GM21529 (cell line): ENCODE data around the gene STT3B.
"Not testable (repeated sequence)": the region's sequence is repeated elsewhere in the genome, so short reads cannot be mapped to it uniquely, and the experiment has no call there.

Source experiments
- ATAC-seq: cut with Tn5 transposase; IDR thresholded peaks from one replicate; pipeline ENCODE4 v1.9.1; 2021; ENCODE audit not compliant: unreplicated experiment

STT3B gene

DNA sequence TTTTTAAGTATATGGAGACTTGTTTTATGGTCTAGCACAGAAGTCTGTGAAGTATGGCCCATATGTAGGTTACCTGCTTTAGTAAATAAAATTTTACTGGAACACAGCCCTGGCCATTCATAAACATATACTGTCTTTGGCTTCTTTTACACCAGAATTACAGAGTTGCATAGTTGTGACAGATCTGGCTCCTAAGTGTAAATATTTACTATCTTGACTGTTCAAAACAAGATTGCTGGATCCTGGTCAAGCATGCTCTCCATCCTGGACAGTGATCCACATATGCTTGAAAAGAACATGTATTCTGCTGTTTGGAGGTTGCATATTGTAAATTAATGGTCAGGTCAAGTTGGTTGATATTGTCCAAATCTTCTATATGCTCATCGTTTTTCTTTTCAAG is 57.9 kb downstream of the STT3B start:
- no peak for ATAC-seq

- ATAC-seq, result no peak
These were observed 60.0 kb downstream of the STT3B start for GRCh38 chr3:31592764-31593163.

GRCh38 chr3:31596176-31596575 is 63.5 kb downstream of the STT3B start:
- ATAC-seq, result no peak

GRCh38 chr3:31600431-31600830 is 67.7 kb downstream of the STT3B start:
- ATAC-seq, result no peak

DNA sequence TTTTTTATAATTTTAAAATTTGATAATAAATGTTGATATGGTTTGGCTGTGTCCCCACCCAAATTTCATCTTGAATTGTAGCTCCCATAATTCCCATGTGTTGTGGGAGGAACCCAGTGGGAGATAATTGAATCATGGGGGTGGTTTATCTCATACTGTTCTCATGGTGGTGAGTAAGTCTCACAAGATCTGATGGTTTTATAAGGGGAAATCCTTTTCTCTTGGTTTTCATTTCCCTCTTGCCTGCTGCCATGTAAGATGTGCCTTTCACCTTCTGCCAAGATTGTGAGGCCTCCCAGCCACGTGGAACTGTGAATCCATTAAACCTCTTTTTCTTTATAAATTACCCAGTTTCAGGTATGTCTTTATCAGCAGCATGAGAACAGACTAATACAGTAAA is 72.6 kb downstream of the STT3B start:
- ATAC-seq, result not testable (repeated sequence)

- ATAC-seq, result no peak
These were observed 73.7 kb downstream of the STT3B start for GRCh38 chr3:31606453-31606852.

DNA sequence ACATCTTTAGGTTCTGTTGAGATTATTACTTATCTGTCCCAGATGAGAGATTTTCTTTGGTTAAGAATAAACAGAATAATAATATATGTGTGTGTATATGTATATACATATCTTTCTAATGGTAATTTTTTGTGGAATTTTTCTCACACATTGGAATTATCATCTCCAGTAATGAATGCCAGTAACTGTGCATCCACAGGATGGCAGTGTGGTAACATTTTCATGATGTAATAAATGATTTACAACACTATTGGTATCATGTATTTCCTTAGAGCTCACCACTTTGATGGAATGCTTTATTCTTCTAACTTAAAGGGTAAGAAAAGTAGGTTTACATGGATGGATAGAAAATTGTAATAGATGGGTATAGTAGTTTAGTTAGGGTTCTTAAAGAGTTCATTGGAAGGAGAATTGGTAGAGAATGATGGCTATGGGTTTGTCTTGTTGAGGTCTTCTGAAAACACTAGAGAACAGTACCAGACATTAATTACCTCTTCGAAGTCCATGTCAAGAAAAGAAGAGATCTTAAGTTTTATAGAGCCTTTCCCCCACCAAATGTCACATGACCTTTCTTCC is 78.1 kb downstream of the STT3B start:
- ATAC-seq, result no peak

GRCh38 chr3:31613177-31613576 is 80.5 kb downstream of the STT3B start:
- ATAC-seq, result no peak

- ATAC-seq, result no peak
These were observed 80.9 kb downstream of the STT3B start for GRCh38 chr3:31613654-31614053.

DNA sequence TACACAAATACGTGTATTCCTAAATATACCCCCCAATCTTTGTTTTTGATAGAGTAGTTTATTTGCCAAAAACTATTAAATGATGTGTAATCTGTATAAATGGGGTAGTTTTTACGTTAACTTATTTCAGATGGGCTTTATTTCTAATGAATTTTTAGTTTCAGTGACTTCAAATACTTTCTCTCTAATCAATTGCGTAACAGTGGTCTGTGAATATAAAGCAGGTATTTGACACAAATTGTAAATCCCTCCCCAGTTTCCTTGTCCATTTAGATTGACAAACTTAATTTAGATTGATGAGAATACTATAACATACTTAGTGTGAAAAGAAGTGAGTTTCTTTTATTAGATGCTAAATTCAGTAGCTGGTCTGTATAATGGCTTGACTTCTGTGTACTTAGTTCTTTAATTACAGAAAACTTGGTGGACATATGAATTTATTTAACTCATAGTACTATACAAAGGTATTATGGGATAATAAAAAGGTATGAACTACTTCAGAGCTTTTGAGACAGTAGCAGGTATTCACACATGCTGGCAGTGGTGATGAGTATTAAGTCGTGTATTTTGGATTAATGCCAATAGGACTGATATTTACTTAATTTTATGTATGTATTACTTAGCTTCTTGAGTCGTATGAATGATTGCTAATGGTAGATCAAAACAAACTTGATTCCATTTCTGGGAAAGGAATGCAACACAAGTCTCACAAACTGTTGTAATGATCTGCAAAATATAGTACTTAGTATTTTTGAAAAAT is 81.6 kb downstream of the STT3B start:
- ATAC-seq, result no peak

GRCh38 chr3:31615071-31615875 is 82.5 kb downstream of the STT3B start:
- no peak for ATAC-seq

DNA sequence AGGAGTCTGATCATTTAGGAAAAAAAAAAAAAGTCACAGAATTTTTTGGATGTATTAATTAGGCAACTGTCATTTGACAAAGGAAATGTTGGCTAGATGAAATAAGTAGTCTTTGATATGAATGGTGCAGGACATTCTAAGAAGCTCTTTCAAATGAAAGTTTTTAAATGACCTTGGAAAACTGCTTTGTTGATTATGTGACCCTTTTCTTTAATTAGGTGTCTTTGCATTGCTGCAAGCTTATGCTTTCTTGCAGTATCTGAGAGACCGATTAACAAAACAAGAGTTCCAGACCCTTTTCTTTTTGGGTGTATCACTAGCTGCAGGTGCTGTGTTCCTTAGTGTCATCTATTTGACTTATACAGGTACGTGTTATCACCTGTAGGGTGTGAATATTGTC is 84.0 kb downstream of the STT3B start:
- ATAC-seq, result no peak

DNA sequence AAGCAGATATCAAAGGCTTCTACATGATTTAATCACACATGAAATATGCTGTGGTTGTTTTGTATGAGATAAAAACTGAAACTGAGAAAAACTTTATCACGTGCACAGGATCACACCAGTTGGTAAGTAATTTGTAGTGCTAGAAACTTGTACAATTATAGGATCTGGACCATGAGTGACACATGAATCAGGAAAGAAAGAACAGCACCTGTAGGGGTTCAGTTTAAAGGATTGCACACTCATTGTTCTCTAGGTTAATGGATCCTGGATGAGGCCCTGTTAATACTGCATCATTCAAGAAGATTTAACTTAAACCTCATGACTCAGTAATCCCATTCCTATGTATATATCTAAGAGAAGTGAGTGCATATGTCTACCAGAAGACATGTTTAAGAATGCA is 87.9 kb downstream of the STT3B start:
- peak; percentile 43 for ATAC-seq

DNA sequence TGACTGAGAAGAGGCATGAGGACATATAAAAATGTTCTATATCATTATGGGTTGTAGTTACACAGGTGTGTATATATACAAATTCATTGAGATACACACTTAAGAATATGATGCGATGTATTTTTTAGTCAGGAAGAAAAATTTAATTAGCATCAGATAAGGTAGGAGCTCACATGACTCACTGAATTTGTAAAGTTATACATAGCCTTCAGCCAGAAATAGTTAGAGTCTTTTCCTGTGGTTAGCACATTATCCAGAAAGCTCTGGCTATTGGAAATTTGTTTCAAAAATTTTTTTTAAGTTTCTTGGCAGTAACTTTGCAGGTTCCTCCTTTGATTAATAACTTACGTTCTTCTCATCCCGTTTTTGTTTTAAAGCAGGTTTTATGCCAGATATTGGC is 88.6 kb downstream of the STT3B start:
- no peak for ATAC-seq

DNA sequence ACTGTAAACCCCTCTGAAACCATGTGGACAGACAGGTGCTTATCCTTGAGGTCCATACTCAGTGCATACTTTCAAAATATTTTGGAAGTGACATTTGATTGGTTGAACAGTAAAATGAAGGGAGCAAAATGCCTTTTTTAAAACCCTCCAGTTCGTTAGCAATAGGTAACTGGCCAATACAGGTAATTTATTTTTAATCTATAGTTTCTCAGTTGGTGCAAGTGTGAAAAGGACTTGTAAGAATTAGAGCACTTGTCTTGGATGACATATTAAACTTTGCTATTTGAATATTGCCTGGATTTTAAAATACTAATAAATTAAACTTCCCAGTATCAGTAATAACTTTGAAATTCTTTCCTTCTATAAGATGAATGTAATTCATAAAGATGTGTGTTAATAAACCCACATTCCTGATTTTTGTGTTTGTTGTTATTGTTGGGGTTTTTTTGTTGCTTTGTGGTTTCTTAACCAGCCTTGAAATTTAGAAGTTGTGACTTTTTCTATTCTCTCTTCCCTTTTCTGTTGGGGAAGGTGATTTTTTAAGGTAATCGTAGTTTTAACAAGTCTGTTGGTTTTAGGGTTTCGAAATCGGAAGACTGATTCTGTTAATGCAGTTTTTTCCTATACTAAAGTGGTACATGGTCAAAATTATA is 90.0 kb downstream of the STT3B start:
- ATAC-seq, result peak; percentile 48

DNA sequence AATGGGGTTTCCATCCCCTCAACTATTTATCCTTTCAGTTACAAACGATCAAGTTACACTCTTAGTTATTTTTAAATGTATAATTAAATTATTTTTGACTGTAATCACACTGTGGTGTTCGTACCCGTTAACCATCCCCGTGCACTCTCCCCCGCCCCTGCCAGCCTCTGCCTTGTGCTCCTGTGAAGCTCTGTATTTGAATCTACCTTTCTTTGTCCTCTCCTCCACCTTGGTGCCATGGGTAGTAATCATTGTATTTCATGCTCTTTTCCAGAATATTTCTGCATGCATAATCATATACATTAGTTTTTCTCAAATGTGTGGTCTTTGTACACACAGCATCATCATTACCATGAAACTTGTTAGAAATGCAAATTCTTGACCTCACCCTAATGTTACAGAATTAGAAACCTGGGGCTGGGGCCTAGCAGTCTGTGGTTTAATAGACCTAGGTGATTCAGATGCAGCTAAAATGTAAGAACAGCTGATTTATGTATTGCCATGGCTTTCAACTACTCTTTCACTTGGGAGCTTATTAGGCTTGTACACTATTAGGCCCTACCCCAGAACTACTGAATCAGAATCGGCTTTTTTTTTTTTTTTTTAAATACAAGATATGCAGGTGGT is 91.5 kb downstream of the STT3B start:
- peak; percentile 34 for ATAC-seq

- ATAC-seq, result no peak
These were observed 92.6 kb downstream of the STT3B start for GRCh38 chr3:31625358-31625757.

DNA sequence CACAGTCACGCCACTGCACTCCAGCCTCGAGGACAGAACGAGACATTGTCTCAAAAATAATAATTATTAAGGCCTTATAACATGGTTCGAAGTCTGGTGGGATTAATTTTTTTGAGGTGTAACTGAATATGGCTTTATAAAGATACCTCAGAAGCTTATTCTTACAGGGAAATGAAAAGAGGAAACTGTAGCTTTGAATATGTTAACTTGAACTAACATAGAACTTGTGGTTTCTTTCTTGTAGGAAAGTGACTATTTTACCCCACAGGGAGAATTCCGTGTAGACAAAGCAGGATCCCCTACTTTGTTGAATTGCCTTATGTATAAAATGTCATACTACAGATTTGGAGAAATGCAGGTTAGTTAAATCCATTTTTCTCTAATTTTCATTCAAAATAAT is 96.3 kb downstream of the STT3B start:
- ATAC-seq, result no peak

DNA sequence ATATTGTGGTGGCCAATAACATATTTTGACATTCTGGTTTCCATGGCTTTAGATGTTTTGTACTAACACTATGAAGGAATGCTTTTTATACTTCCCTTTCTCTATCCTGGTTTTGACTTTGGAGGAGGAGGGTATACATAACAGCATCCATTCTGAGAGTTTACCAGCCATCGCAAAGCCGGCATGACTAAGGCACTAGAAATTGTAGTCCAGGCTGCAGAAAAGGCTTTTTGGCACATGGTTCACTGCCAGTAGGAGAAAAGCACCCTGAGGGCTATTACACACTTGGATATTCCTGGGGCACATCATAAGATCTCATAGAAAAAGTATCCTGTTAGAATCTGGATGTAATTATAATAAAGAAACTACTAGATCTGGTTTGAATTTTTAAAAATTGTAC is 101.8 kb downstream of the STT3B start:
- ATAC-seq, result no peak

- peak; percentile 53 for ATAC-seq
These were observed 102.8 kb downstream of the STT3B start for GRCh38 chr3:31635545-31635944.

DNA sequence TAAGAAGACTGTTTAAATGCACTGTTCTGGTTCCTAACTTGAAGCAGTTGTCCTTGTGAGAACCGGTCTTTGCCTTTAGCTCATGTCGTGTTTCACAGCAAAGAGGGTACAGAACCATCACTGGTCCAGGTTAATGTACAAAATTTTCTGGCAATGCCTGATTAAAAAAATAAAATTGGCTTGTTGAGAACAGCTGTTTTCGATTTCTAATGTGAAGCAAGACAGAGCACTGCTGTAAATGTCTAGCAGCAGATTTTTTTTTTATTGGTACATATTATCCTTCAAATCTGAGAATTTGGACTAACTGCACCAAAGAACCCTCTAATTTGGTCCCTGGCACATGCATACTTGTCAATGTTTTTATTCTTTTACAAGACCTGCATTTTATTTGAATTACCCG is 103.3 kb downstream of the STT3B start:
- no peak for ATAC-seq
